H1 (cell line): ENCODE measurements around the gene AP3S1. TPM values are rescaled to one million over a fixed set of nuclear protein-coding genes. Genes with fewer than 3 reads are reported as not detected.

Source experiments
- CTCF ChIA-PET: fragments of 300-600 bp; sonication (Branson Sonifier 250); formaldehyde crosslinking; loops from one replicate; lab custom pipeline; 2021; ENCODE audit not compliant: partially characterized antibody; lab: Charles Lee
- POLR2A ChIA-PET: fragments of 300-600 bp; sonication (Branson Sonifier 250); formaldehyde crosslinking; loops from one replicate; lab custom pipeline; 2021; ENCODE audit warnings: inconsistent platforms; ENCODE audit not compliant: partially characterized antibody; lab: Charles Lee
- DNase-seq, 2 experiments: peaks; one replicate each; pipeline versions ENCODE4 v3.0.0 to v3.0.0-alpha.2; 2010 to 2022; ENCODE audit warnings: low spot score in 2 of 2, low read depth in 1 of 2, mixed read lengths in 1 of 2
- FAIRE-seq: peaks from 2 replicates; lab custom pipeline; 2011; peaks lifted over from hg19 to GRCh38; lab: Jason Lieb, UNC
- H2AFZ ChIP-seq: 2 replicates; pipeline ENCODE4 v1.8.1; 2012; ENCODE audit warnings: low read length, inconsistent platforms
- H2AK5ac ChIP-seq: 2 replicates; pipeline ENCODE4 v1.6.1; 2013; ENCODE audit warnings: low read depth, low read length
- H2BK120ac ChIP-seq: replicated peaks from 2 replicates; pipeline ENCODE3; 2013; ENCODE audit warnings: low read depth, low read length, inconsistent platforms
- H2BK12ac ChIP-seq: 2 replicates; pipeline ENCODE4 v1.6.1; 2013; ENCODE audit warnings: low read depth, low read length
- H2BK15ac ChIP-seq: 2 replicates; pipeline ENCODE4 v1.6.1; 2013; ENCODE audit warnings: low read length
- H2BK20ac ChIP-seq: 2 replicates; pipeline ENCODE4 v1.6.1; 2013; ENCODE audit warnings: low read length
- H2BK5ac ChIP-seq: 2 replicates; pipeline ENCODE4 v1.6.1; 2013; ENCODE audit warnings: low read depth, low read length
- H3K14ac ChIP-seq: 2 replicates; pipeline ENCODE4 v1.6.1; 2013; ENCODE audit warnings: inconsistent platforms; ENCODE audit not compliant: insufficient read length
- H3K18ac ChIP-seq: 2 replicates; pipeline ENCODE4 v1.6.1; 2013; ENCODE audit warnings: low read length; ENCODE audit errors: extremely low read depth
- H3K23ac ChIP-seq: 2 replicates; pipeline ENCODE4 v1.6.1; 2013; ENCODE audit warnings: inconsistent platforms; ENCODE audit not compliant: insufficient read length
- H3K23me2 ChIP-seq: 2 replicates; pipeline ENCODE4 v1.6.1; 2013; ENCODE audit warnings: low read depth, low read length
- H3K27ac ChIP-seq: 2 replicates; pipeline ENCODE4 v1.6.1; 2011; ENCODE audit warnings: low read depth, low read length, inconsistent platforms
- H3K27me3 ChIP-seq, 4 experiments: replicated peaks in 1 of 4; 1 replicate in 1 of 4; 2 replicates in 3 of 4; pipeline versions ENCODE4 v1.6.1 to v1.8.1; 2011 to 2013; ENCODE audit warnings: low read length in 3 of 4, mild to moderate bottlenecking in 3 of 4, inconsistent platforms in 2 of 4, mixed read lengths in 2 of 4, moderate library complexity in 1 of 4; ENCODE audit not compliant: control insufficient read depth in 3 of 4, insufficient read depth in 3 of 4; ENCODE audit errors: extremely low read depth in 1 of 4
- H3K36me3 ChIP-seq, 4 experiments: 2 replicates each; pipeline versions ENCODE4 v1.6.1 to v1.8.1; 2011 to 2013; ENCODE audit warnings: mild to moderate bottlenecking in 4 of 4, low read length in 3 of 4, moderate library complexity in 2 of 4, control low read depth in 1 of 4, inconsistent platforms in 1 of 4; ENCODE audit not compliant: insufficient read depth in 4 of 4, control insufficient read depth in 2 of 4
- H3K4ac ChIP-seq: replicated peaks from 2 replicates; pipeline ENCODE3; 2013; ENCODE audit warnings: low read length, low read depth, mixed read lengths, inconsistent platforms; ENCODE audit not compliant: insufficient read length
- H3K4me1 ChIP-seq, 4 experiments: replicated peaks in 1 of 4; 1 replicate in 1 of 4; 2 replicates in 3 of 4; pipeline versions ENCODE4 v1.6.1 to v1.8.1; 2011 to 2013; ENCODE audit warnings: low read length in 3 of 4, inconsistent platforms in 2 of 4, mixed read lengths in 1 of 4; ENCODE audit not compliant: insufficient read depth in 4 of 4, control insufficient read depth in 3 of 4
- H3K4me2 ChIP-seq, 2 experiments: 2 replicates each; pipeline versions ENCODE4 v1.6.1 to v1.8.1; 2011 to 2013; ENCODE audit warnings: low read depth in 2 of 2, low read length in 2 of 2, control low read depth in 1 of 2, inconsistent platforms in 1 of 2, mild to moderate bottlenecking in 1 of 2; ENCODE audit not compliant: insufficient read depth in 1 of 2
- H3K4me3 ChIP-seq, 4 experiments: fragments of 200-600, 300-600 bp in 1 of 4; sonication (generic), shearing (Covaris generic), sonication (Bioruptor Twin) in 1 of 4; 2 replicates each; pipeline versions ENCODE4 v1.5.1 to v1.8.1; 2011 to 2016; ENCODE audit warnings: low read length in 4 of 4, low read depth in 3 of 4, control low read depth in 2 of 4, inconsistent platforms in 2 of 4, mild to moderate bottlenecking in 2 of 4, mixed read lengths in 1 of 4, moderate library complexity in 1 of 4; ENCODE audit not compliant: insufficient read depth in 2 of 4; ENCODE audit errors: extremely low read depth in 1 of 4
- H3K56ac ChIP-seq: replicated peaks from 2 replicates; pipeline ENCODE3; 2013; ENCODE audit warnings: low read depth, mild to moderate bottlenecking, mixed read lengths, low read length, inconsistent platforms; ENCODE audit not compliant: insufficient read length
- H3K79me1 ChIP-seq: 2 replicates; pipeline ENCODE4 v1.6.1; 2013; ENCODE audit warnings: low read depth, low read length, control low read depth
- H3K79me2 ChIP-seq, 2 experiments: 2 replicates each; pipeline versions ENCODE4 v1.6.1 to v1.8.1; 2012 to 2013; ENCODE audit warnings: low read length in 2 of 2, mild to moderate bottlenecking in 2 of 2, inconsistent platforms in 1 of 2; ENCODE audit not compliant: insufficient read depth in 2 of 2, control insufficient read depth in 1 of 2
- H3K9ac ChIP-seq, 4 experiments: replicated peaks in 1 of 4; 1 replicate in 1 of 4; 2 replicates in 3 of 4; pipeline versions ENCODE4 v1.6.1 to v1.8.1; 2011 to 2013; ENCODE audit warnings: low read depth in 3 of 4, low read length in 3 of 4, control low read depth in 2 of 4, mild to moderate bottlenecking in 2 of 4, moderate library complexity in 2 of 4, inconsistent platforms in 1 of 4; ENCODE audit errors: extremely low read depth in 1 of 4
- H3K9me3 ChIP-seq, 2 experiments: 2 replicates each; pipeline versions ENCODE4 v1.6.1 to v1.8.1; 2012 to 2013; ENCODE audit warnings: mild to moderate bottlenecking in 2 of 2, moderate library complexity in 2 of 2, control low read depth in 1 of 2, inconsistent platforms in 1 of 2, low read depth in 1 of 2, low read length in 1 of 2, mixed read lengths in 1 of 2; ENCODE audit not compliant: insufficient read depth in 2 of 2
- H4K20me1 ChIP-seq, 2 experiments: replicated peaks in 1 of 2; 2 replicates each; pipeline versions ENCODE3 to v1.8.1; 2011 to 2013; ENCODE audit warnings: inconsistent platforms in 2 of 2, low read length in 2 of 2, mild to moderate bottlenecking in 1 of 2; ENCODE audit not compliant: insufficient read depth in 2 of 2, control insufficient read depth in 1 of 2
- H4K5ac ChIP-seq: 2 replicates; pipeline ENCODE4 v1.6.1; 2013; ENCODE audit warnings: low read length, low read depth, mixed read lengths, inconsistent platforms; ENCODE audit not compliant: insufficient read length
- H4K8ac ChIP-seq: 2 replicates; pipeline ENCODE4 v1.8.0; 2013; ENCODE audit warnings: mild to moderate bottlenecking, moderate library complexity, low read length, inconsistent platforms; ENCODE audit not compliant: insufficient read depth; ENCODE audit errors: extremely low read depth
- H4K91ac ChIP-seq: replicated peaks from 2 replicates; pipeline ENCODE3; 2013; ENCODE audit warnings: low read length, mixed read lengths, inconsistent platforms; ENCODE audit not compliant: insufficient read length
- BACH1 ChIP-seq: IDR thresholded peaks from 2 replicates; pipeline ENCODE4 v1.6.1; 2012; ENCODE audit warnings: low read length, improper control_type of control experiment
- CREB1 ChIP-seq: IDR thresholded peaks from 2 replicates; pipeline ENCODE4 v1.6.1; 2012; ENCODE audit warnings: inconsistent platforms
- E2F6 ChIP-seq: IDR thresholded peaks from 2 replicates; pipeline ENCODE4 v1.6.1; 2012; ENCODE audit warnings: inconsistent platforms
- MAFK ChIP-seq: IDR thresholded peaks from 2 replicates; pipeline ENCODE4 v1.6.1; 2012; ENCODE audit warnings: low read depth, mild to moderate bottlenecking, improper control_type of control experiment, low read length
- MAX ChIP-seq: IDR thresholded peaks from 2 replicates; pipeline ENCODE4 v1.6.1; 2012; ENCODE audit warnings: inconsistent platforms
- NRF1 ChIP-seq: IDR thresholded peaks from 2 replicates; pipeline ENCODE4 v1.6.1; 2011; ENCODE audit warnings: mild to moderate bottlenecking, low read depth, low read length, improper control_type of control experiment
- RAD21 ChIP-seq, 2 experiments: IDR thresholded peaks in 1 of 2; conservative IDR thresholded peaks in 1 of 2; 2 replicates each; pipeline ENCODE4 v1.6.1; 2011; ENCODE audit warnings: low read depth in 2 of 2, low read length in 2 of 2, improper control_type of control experiment in 1 of 2, inconsistent platforms in 1 of 2, mild to moderate bottlenecking in 1 of 2, moderate library complexity in 1 of 2
- TEAD4 ChIP-seq: IDR thresholded peaks from 2 replicates; pipeline ENCODE4 v1.6.1; 2012; ENCODE audit warnings: low read depth, low read length, inconsistent platforms, mixed read lengths
- WGBS, 2 experiments: shearing (Covaris generic) in 1 of 2; methylation state at CpG; one replicate each; pipeline versions ENCODE4 v1.1.6 to v1.1.7; 2013 to 2015; ENCODE audit warnings: low lambda C conversion rate in 2 of 2, mixed read lengths in 2 of 2, inconsistent platforms in 1 of 2, low coverage in 1 of 2, missing lambda C conversion rate in 1 of 2; ENCODE audit not compliant: insufficient replicate concordance in 2 of 2, insufficient coverage in 1 of 2, insufficient read length in 1 of 2; ENCODE audit errors: extremely low coverage in 1 of 2, missing lambda C conversion rate in 1 of 2; 5-methylcytosine and 5-hydroxymethylcytosine counted together
- polyA plus RNA-seq, 7 experiments: library from polyadenylated mRNA; depleted of rRNA in 3 of 7; stranded (reverse) in 5 of 7; unstranded in 2 of 7; fragments of >200 nt in 5 of 7; fragments of 200-250 nt in 2 of 7; gene quantifications; 1 replicate in 5 of 7; 2 replicates in 1 of 7; 4 replicates in 1 of 7; pipeline versions ENCODE4 v1.2.1 to v1.2.3, GENCODE V29; 2011 to 2013; ENCODE audit warnings: missing spikeins in 2 of 7, mixed read lengths in 2 of 7
- total RNA-seq: library from RNA; stranded (reverse); fragmentation: NEBNext Ultra II Directional; extraction: Animal tissue kit (Norgen Biotek cat#: 25700); gene quantifications from 2 replicates; pipeline ENCODE4 v1.2.1, GENCODE V29; 2021

Gene AP3S1
- total and polyA plus RNA-seq, 2 of the 8 experiments (the other 6 are each of a cell fraction or from before 2014, with no cell fraction given), result 26.6 to 72.7 TPM

- no peak overlapping the region for H2BK20ac ChIP-seq
- H3K36me3 ChIP-seq, result no peaks in the 10 kb centered on the region
- H4K5ac ChIP-seq, result no peak overlapping the region
- no peaks in the 10 kb centered on the region for H4K20me1 ChIP-seq
- H3K4me2 ChIP-seq, result no peak overlapping the region
- no peak overlapping the region for H3K4me3 ChIP-seq
- TF ChIP-seq E2F6, result no peak
- TF ChIP-seq MAX, result no peak
- no peak for TF ChIP-seq RAD21 (IDR thresholded peaks at IDR 0.05 in 1 of 2, conservative IDR thresholded peaks at IDR 0.05 in 1 of 2; ENCODE audit: low read depth in 2 of 2, low read length in 2 of 2)
- no peak for TF ChIP-seq BACH1
- peak; percentile 85 for TF ChIP-seq TEAD4
- TF ChIP-seq MAFK, result no peak
- no peak for TF ChIP-seq CREB1
- TF ChIP-seq NRF1, result no peak
- 89% methylated on average over 4 of the region's 4 CpGs; no CpG with 5 or more reads in 1 of the 2 experiments for WGBS, 2 experiments
- H2BK5ac ChIP-seq, result no peak overlapping the region
- no peak overlapping the region for H3K4ac ChIP-seq
- no peak overlapping the region for H3K56ac ChIP-seq
- no peaks in the 10 kb centered on the region for H3K4me1 ChIP-seq
- no peak overlapping the region for H3K9ac ChIP-seq
- no peak overlapping the region for H2BK15ac ChIP-seq
- FAIRE-seq (no peak), DNase-seq (no peak)
- ChIA-PET CTCF (interaction anchor here (1.0 to 3.0 kb wide), 3 partner anchors 10 to 16 kb away, joined by 3 to 16 read pairs (median 3); no protein-coding TSS in a partner anchor), POLR2A (no interaction called here)
- H2BK120ac ChIP-seq, result no peak overlapping the region
- H4K91ac ChIP-seq, result no peak overlapping the region
- H2BK12ac ChIP-seq, result no peak overlapping the region; the same call in 1 of the 2 replicates
- no peaks in the 10 kb centered on the region; the same call in 1 of the 2 replicates for H3K23me2 ChIP-seq
- H3K27me3 ChIP-seq, result no peaks in the 10 kb centered on the region
- no peak overlapping the region for H2AK5ac ChIP-seq
- no peaks in the 10 kb centered on the region for H3K79me1 ChIP-seq
- no peak overlapping the region for H3K27ac ChIP-seq
- H3K18ac ChIP-seq, result no peak overlapping the region
- H4K8ac ChIP-seq, result no peak overlapping the region
- no peak overlapping the region for H3K23ac ChIP-seq
- no peak overlapping the region for H3K14ac ChIP-seq
- H3K79me2 ChIP-seq, result no peaks in the 10 kb centered on the region
- H3K9me3 ChIP-seq, result no peaks in the 10 kb centered on the region
- H2AFZ ChIP-seq, result no peak overlapping the region
Measured at GRCh38 chr5:115930630-115931337, 89.0 kb downstream of the AP3S1 start.
